Endothelial cell of umbilical vein (primary cell): ENCODE measurements around the gene SLC25A26. TPM values are rescaled to one million over a fixed set of nuclear protein-coding genes. Genes with fewer than 3 reads are reported as not detected.

Experiments used
- BruUV-seq: library from RNA; stranded (reverse); fragments of 400-500 nt; replicated peaks from 2 replicates; lab custom pipeline; 2021; lab: Mats Ljungman, UMichigan
- CTCF ChIA-PET: fragments of 300-600, 350-600 bp; sonication (Branson Sonifier 250); formaldehyde crosslinking; loops from one replicate; lab custom pipeline; 2021; ENCODE audit warnings: antibody characterized with exemption, inconsistent platforms; lab: Charles Lee
- POLR2A ChIA-PET: fragments of 300-600, 350-600 bp; sonication (Branson Sonifier 250); formaldehyde crosslinking; loops from one replicate; lab custom pipeline; 2021; ENCODE audit warnings: antibody characterized with exemption, inconsistent platforms; lab: Charles Lee
- DNase-seq: peaks from one replicate; pipeline ENCODE4 v3.0.0-alpha.2; 2011; ENCODE audit warnings: low read depth, low spot score
- FAIRE-seq: peaks from 2 replicates; lab custom pipeline; 2011; peaks lifted over from hg19 to GRCh38; lab: Jason Lieb, UNC
- H2AFZ ChIP-seq: 2 replicates; pipeline ENCODE4 v1.6.0; 2012; ENCODE audit warnings: low read depth, low read length, control low read depth, inconsistent platforms
- H3K27ac ChIP-seq: 2 replicates; pipeline ENCODE4 v1.5.1; 2011; ENCODE audit warnings: low read depth, mild to moderate bottlenecking, control low read depth, low read length, moderate library complexity; ENCODE audit not compliant: insufficient read depth
- H3K27me3 ChIP-seq, 2 experiments: 2 replicates each; pipeline versions ENCODE4 v1.6.0 to v1.6.1; 2011; ENCODE audit warnings: low read length in 2 of 2, mixed read lengths in 1 of 2; ENCODE audit not compliant: control insufficient read depth in 2 of 2, insufficient read depth in 2 of 2
- H3K36me3 ChIP-seq, 2 experiments: 2 replicates in 1 of 2; 3 replicates in 1 of 2; pipeline ENCODE4 v1.5.1; 2011; ENCODE audit warnings: low read length in 2 of 2, mild to moderate bottlenecking in 1 of 2, moderate library complexity in 1 of 2; ENCODE audit not compliant: control insufficient read depth in 2 of 2, insufficient read depth in 2 of 2; ENCODE audit errors: extremely low read depth in 1 of 2
- H3K4me1 ChIP-seq: 3 replicates; pipeline ENCODE4 v1.5.1; 2011; ENCODE audit warnings: mild to moderate bottlenecking, low read length; ENCODE audit not compliant: control insufficient read depth, insufficient read depth; ENCODE audit errors: extremely low read depth
- H3K4me2 ChIP-seq: 2 replicates; pipeline ENCODE4 v1.6.1; 2011; ENCODE audit warnings: low read length, control low read depth, mixed read lengths; ENCODE audit not compliant: insufficient read depth
- H3K4me3 ChIP-seq, 3 experiments: fragments of 200-600 bp in 1 of 3; sonication (generic), shearing (Covaris generic) in 1 of 3; replicated peaks in 1 of 3; 2 replicates each; pipeline ENCODE4 v1.5.1; 2011 to 2016; ENCODE audit warnings: control low read depth in 3 of 3, low read length in 3 of 3, mild to moderate bottlenecking in 2 of 3, inconsistent platforms in 1 of 3, low read depth in 1 of 3, moderate library complexity in 1 of 3; ENCODE audit not compliant: insufficient read depth in 1 of 3
- H3K79me2 ChIP-seq: 2 replicates; pipeline ENCODE4 v1.6.0; 2012; ENCODE audit warnings: low read length, inconsistent platforms; ENCODE audit not compliant: control insufficient read depth, insufficient read depth
- H3K9ac ChIP-seq: replicated peaks from 2 replicates; pipeline ENCODE3; 2011; ENCODE audit warnings: low read length, control low read depth; ENCODE audit not compliant: insufficient read depth; ENCODE audit errors: extremely low read depth
- H3K9me1 ChIP-seq: replicated peaks from 3 replicates; pipeline ENCODE4 v1.6.0; 2011; ENCODE audit warnings: mild to moderate bottlenecking, low read length; ENCODE audit not compliant: control insufficient read depth, insufficient read depth; ENCODE audit errors: extremely low read depth
- H3K9me3 ChIP-seq: replicated peaks from 2 replicates; pipeline ENCODE4 v1.5.1; 2012; ENCODE audit warnings: low read length, inconsistent platforms; ENCODE audit not compliant: control insufficient read depth, insufficient read depth
- H4K20me1 ChIP-seq: replicated peaks from 2 replicates; pipeline ENCODE3; 2011; ENCODE audit warnings: mild to moderate bottlenecking, low read length; ENCODE audit not compliant: control insufficient read depth, insufficient read depth; ENCODE audit errors: extremely low read depth
- EZH2 ChIP-seq: IDR thresholded peaks from 2 replicates; pipeline ENCODE4 v1.6.1; 2012; ENCODE audit warnings: borderline replicate concordance, low read depth, mild to moderate bottlenecking, moderate library complexity, low read length, inconsistent platforms; ENCODE audit not compliant: severe bottlenecking
- FOS ChIP-seq: IDR thresholded peaks from 2 replicates; pipeline ENCODE4 v1.6.1; 2011; ENCODE audit warnings: mild to moderate bottlenecking, low read length, moderate library complexity, borderline replicate concordance; ENCODE audit not compliant: insufficient read depth
- GATA2 ChIP-seq: IDR thresholded peaks from 2 replicates; pipeline ENCODE4 v1.7.0; 2011; ENCODE audit warnings: low read depth, mild to moderate bottlenecking, moderate library complexity, mixed read lengths, low read length; ENCODE audit not compliant: insufficient read length, insufficient read depth
- JUN ChIP-seq: IDR thresholded peaks from 2 replicates; pipeline ENCODE4 v1.6.1; 2011; ENCODE audit warnings: borderline replicate concordance, low read depth; ENCODE audit not compliant: insufficient read length, insufficient read depth
- MAX ChIP-seq: IDR thresholded peaks from 2 replicates; pipeline ENCODE4 v1.6.1; 2011; ENCODE audit not compliant: insufficient read depth, insufficient read length
- MYC ChIP-seq: IDR thresholded peaks from one replicate; pipeline ENCODE4 v1.6.1; 2011; ENCODE audit warnings: mild to moderate bottlenecking, low read depth, low read length
- POLR2A ChIP-seq: IDR thresholded peaks from 2 replicates; pipeline ENCODE4 v1.6.1; 2012; ENCODE audit warnings: low read depth, mild to moderate bottlenecking, control low read depth, low read length
- POLR2AphosphoS5 ChIP-seq: IDR thresholded peaks from 2 replicates; pipeline ENCODE4 v1.6.1; 2012; ENCODE audit warnings: low read depth, mild to moderate bottlenecking, control low read depth, low read length, moderate library complexity; ENCODE audit not compliant: insufficient read depth
- dilution Hi-C: fragments of 300-500 bp; cut with MboI; formaldehyde crosslinking; loops from one replicate; pipeline ENCODE4 v1.15.0; 2019; ENCODE audit warnings: low sequenced_read_pairs; ENCODE audit not compliant: extremely low pct_ligation_motif_present
- intact Hi-C: fragments of 100-400 bp; cut with micrococcal nuclease; formaldehyde crosslinking; loops from one replicate; pipeline ENCODE4 v1.10.0; 2022
- polyA plus RNA-seq, 4 experiments: library from polyadenylated mRNA; depleted of rRNA in 3 of 4; stranded (reverse) in 3 of 4; unstranded in 1 of 4; fragments of >200 nt; gene quantifications; 2 replicates each; pipeline versions ENCODE4 v1.2.1 to v1.2.3, GENCODE V29; 2011 to 2012; ENCODE audit warnings: missing spikeins in 1 of 4
- total RNA-seq: library from RNA; stranded (reverse); gene quantifications from 2 replicates; pipeline ENCODE4 v1.2.3, GENCODE V29; 2021
- TF ChIP-seq, protein P1 (sequence below), 2 donors: IDR thresholded peaks; 1 replicate in 1 of 2; 2 replicates in 1 of 2; pipeline ENCODE4 v1.5.1; 2011; ENCODE audit warnings: low read length in 2 of 2, mild to moderate bottlenecking in 2 of 2, moderate library complexity in 2 of 2, control low read depth in 1 of 2, inconsistent platforms in 1 of 2, low read depth in 1 of 2; ENCODE audit not compliant: insufficient read depth in 1 of 2; ENCODE audit errors: extremely low read depth in 1 of 2

Gene SLC25A26
- total and polyA plus RNA-seq, 2 donors (not counting 3 experiments of a cell fraction or from before 2014, with no cell fraction given), result 11.8 to 23.5 TPM

GRCh38 chr3:66326340-66326739, 105.5 kb downstream of the SLC25A26 start:
- no TSS peak for BruUV-seq
- FAIRE-seq (no peak), DNase-seq (no peak)
- H3K36me3 ChIP-seq, result no peaks in the 10 kb centered on the region
- dilution Hi-C loops, result no loop called here
- H3K9me1 ChIP-seq, result no peaks in the 10 kb centered on the region
- H3K4me1 ChIP-seq, result no peaks in the 10 kb centered on the region
- TF ChIP-seq FOS (no peak), MAX (no peak), POLR2A (no peak), JUN (no peak), MYC (no peak), GATA2 (no peak), EZH2 (no peak)
- H3K9ac ChIP-seq, result no peak overlapping the region
- no peaks in the 10 kb centered on the region for H4K20me1 ChIP-seq
- H3K27me3 ChIP-seq, result no peaks in the 10 kb centered on the region
- H3K4me3 ChIP-seq, result no peak overlapping the region
- intact Hi-C loops, result no loop called here
- H3K4me2 ChIP-seq, result no peak overlapping the region
- ChIA-PET CTCF (no interaction called here), POLR2A (no interaction called here)
- H3K79me2 ChIP-seq, result no peaks in the 10 kb centered on the region
- H3K9me3 ChIP-seq, result no peaks in the 10 kb centered on the region
- no peak overlapping the region for H3K27ac ChIP-seq
- H2AFZ ChIP-seq, result no peak overlapping the region

GRCh38 chr3:66335671-66336070, 114.9 kb downstream of the SLC25A26 start:
- TF ChIP-seq, protein P1, sequence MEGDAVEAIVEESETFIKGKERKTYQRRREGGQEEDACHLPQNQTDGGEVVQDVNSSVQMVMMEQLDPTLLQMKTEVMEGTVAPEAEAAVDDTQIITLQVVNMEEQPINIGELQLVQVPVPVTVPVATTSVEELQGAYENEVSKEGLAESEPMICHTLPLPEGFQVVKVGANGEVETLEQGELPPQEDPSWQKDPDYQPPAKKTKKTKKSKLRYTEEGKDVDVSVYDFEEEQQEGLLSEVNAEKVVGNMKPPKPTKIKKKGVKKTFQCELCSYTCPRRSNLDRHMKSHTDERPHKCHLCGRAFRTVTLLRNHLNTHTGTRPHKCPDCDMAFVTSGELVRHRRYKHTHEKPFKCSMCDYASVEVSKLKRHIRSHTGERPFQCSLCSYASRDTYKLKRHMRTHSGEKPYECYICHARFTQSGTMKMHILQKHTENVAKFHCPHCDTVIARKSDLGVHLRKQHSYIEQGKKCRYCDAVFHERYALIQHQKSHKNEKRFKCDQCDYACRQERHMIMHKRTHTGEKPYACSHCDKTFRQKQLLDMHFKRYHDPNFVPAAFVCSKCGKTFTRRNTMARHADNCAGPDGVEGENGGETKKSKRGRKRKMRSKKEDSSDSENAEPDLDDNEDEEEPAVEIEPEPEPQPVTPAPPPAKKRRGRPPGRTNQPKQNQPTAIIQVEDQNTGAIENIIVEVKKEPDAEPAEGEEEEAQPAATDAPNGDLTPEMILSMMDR (IDR thresholded peaks at IDR 0.05; ENCODE audit: extremely low read depth in 1 of 2, insufficient read depth in 1 of 2, low read depth in 1 of 2, low read length in 2 of 2), result no peak
- TF ChIP-seq MAX (no peak), POLR2AphosphoS5 (no peak), JUN (no peak), GATA2 (no peak), MYC (no peak)
- Histone ChIP-seq H2AFZ (peak overlapping the region; percentile 60), H3K27me3 (no peaks in the 10 kb centered on the region), H4K20me1 (no peaks in the 10 kb centered on the region), H3K36me3 (no peaks in the 10 kb centered on the region), H3K79me2 (no peaks in the 10 kb centered on the region), H3K4me3 (no peak overlapping the region), H3K4me2 (peak overlapping the region; percentile 71), H3K27ac (peak overlapping the region; percentile 85), H3K9me1 (no peaks in the 10 kb centered on the region), H3K9ac (peak overlapping the region; percentile 56), H3K4me1 (peaks cover 31% of the 10 kb centered on the region), H3K9me3 (no peaks in the 10 kb centered on the region)
- no peak for FAIRE-seq
- ChIA-PET CTCF (interaction anchor here (1.3 to 2.1 kb wide), 2 partner anchors 42 to 59 kb away, joined by 6 to 7 read pairs; no protein-coding TSS in a partner anchor), POLR2A (no interaction called here)
- dilution Hi-C loops, result no loop called here
- BruUV-seq, result TSS peak; percentile 92
- no peak for DNase-seq
- intact Hi-C loops, result loop anchor here (1.0 to 2.0 kb wide), 4 partner anchors 16 to 165 kb away; partner anchors contain the start of gene LRIG1
